NCI-H2227 treated with DMSO at 0.1 percent for 48 hours (cell line): Measurements from ENCODE around the gene CTRB2.
"Not testable (repeated sequence)": the region's sequence is repeated elsewhere in the genome, so short reads cannot be mapped to it uniquely, and the experiment has no call there.

Experiments
- DNase-seq: peaks from one replicate; lab custom pipeline; 2025; lab: John Stamatoyannopoulos, UW

The CTRB2 gene

GRCh38 chr16:75226550-75227360, 19.8 kb upstream of the CTRB2 start:
- DNase-seq, result no peak

GRCh38 chr16:75225678-75226515, 18.9 kb upstream of the CTRB2 start:
- no peak for DNase-seq

- no peak for DNase-seq
Observed at GRCh38 chr16:75225092-75225491, 18.1 kb upstream of the CTRB2 start.

- no peak for DNase-seq
Observed at GRCh38 chr16:75224306-75225082, 17.5 kb upstream of the CTRB2 start.

- not testable (repeated sequence) for DNase-seq
Observed at GRCh38 chr16:75223129-75223528, 16.2 kb upstream of the CTRB2 start.

DNA sequence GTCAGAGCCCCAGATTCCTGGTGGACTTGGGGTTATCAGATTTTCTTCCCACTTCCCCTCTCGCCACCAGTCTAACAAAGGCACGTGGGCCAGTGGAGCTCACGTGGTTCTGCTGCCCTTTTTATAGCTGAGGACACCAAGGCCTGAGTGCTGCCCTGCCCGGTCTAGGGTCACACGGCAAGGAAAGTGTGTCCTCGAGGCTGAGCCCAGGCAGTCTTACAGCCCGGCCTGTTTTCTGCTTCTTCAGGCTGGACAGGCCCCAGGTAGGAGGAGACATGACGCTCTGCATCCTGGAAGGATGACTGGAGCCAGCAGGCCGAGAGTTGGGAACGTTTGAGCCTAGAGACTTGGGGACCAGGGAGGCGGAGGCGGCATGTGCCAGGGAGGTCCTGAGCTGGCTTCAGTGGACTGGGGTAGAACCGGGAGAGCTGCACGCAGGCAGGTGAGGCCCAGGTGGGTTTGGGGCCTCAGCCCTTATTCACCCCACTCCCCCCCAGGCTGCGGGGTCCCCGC, 15.4 kb upstream of the CTRB2 start:
- no peak for DNase-seq

GRCh38 chr16:75219838-75220237, 12.9 kb upstream of the CTRB2 start:
- DNase-seq, result no peak

DNA sequence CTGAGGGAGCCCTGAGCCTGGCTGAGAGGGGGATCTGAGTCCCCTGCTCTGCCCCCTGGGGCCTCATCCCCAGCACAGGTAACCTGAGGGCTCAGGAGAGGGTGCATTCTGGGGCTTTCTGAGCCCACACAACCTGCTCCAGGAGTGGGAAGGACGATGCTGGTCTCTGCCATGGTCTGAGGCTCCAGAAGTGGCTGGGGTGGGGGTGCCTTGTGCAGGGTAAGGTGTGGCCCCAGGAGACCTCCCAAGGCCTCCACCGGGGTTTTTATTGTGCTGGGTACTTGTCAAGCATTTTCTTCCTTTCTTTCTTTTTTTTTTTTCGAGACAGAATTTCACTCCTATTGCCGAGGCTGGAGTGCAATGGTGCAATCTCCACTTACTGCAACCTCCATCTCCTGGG, 12.1 kb upstream of the CTRB2 start:
- no peak for DNase-seq

DNA sequence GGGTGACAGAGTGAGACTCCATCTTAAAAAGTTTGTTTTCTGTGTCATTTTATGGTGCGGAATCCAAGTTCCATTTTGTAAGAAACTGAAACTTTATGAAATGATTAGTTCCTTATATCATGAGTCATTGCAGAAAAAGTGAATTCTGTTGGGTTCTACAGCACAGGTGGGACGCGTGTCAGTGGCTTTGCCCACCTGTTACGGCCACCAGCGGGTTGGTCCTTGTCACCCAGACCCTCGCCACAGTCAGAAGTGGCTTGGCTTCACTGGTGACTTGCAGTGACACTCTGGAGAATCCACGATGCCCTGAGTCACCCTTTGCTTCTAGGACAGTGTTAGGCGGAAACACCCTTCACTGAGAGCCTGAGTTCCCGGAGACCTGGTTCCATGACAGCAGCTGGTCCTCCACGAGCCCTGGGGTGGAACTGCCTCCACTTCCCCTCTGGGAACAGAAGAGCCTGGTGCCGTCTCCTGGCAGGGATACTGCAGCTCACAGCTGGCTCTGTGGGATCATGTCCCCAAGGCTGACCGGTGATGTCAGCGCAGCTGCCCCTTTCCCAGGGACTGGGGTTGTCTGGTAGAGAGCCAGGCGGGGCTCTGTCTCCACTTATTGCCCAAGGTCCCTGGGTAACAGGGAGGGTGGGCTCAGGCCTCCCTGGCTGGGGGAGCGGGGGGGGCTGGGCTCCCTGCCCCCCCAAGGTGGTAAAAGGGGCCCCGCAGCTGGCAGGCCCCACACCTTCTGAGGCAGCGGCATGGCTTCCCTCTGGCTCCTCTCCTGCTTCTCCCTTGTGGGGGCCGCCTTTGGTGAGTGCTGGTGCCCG, 11.5 kb upstream of the CTRB2 start, which contains the start of gene CTRB1:
TSS of gene CTRB1 (plus strand) at position 733 of the 821 bp plus-strand sequence. CDS start at position 753, 20 bp downstream.
- no peak for DNase-seq

DNA sequence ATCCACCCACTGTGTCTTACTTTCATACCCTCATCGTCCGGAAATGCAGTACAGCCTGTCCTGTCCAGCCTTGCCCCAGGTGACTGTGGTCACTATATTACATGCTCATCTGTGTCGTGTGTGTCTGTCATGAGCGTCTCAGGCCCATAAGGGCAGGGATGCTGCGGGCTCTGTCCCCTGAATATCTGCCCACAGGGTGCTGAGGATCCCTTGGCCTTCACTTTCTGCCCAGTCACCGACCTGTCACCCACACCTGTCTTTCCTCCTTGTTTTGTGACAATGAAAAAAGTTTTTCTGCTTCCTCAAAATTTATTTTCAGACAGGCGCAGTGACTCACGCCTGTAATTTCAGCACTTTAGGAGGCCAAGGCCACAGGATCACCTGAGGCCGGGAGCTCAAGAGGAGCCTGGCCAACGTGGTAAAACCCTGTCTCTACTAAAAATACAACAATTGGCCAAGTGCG, 10.5 kb upstream of the CTRB2 start:
- no peak for DNase-seq

DNA sequence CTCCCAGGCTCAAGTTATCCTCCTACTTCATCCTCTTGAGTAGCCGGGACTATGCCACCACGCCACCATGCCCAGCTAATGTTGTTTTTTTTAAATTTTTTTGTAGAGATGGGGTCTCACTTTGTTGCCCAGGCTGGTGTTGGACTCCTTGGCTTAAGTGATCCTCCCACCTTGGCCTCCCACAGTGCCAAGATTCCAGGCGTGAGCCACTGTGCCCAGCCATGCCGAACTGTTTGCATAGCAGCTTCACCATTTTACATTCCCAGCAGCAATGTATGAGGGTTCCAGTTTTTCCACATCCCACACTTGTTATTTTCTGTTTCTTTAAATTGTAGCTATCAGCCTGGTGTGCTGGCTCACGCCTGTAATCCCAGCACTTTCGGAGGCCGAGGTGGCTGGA, 9.6 kb upstream of the CTRB2 start:
- no peak for DNase-seq

- no peak for DNase-seq
Observed at GRCh38 chr16:75216127-75216526, 9.2 kb upstream of the CTRB2 start.

- not testable (repeated sequence) for DNase-seq
Observed at GRCh38 chr16:75211286-75211685, 4.3 kb upstream of the CTRB2 start.

- DNase-seq, result no peak
Observed at GRCh38 chr16:75209944-75210343, 3.0 kb upstream of the CTRB2 start.

DNA sequence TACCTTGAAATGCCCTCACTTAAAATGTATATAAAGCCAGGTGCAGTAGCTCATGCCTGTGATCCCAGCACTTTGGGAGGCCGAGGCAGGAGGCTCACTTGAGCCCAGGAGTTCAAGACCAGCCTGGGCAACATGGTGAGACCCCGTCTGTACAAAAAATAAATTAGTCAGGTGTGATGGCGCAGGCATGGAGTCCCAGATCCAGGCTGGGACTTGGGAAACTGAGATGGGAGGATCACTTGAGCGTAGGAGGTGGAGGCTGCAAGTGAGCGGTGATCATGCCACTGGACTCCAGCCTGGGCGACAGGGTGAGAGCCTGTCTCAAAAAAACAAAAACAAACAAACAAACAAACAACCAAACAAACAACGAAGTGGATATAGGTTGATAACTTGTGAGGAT, 2.6 kb upstream of the CTRB2 start:
- DNase-seq, result not testable (repeated sequence)

GRCh38 chr16:75208861-75209505, 2.0 kb upstream of the CTRB2 start:
- DNase-seq, result no peak

DNA sequence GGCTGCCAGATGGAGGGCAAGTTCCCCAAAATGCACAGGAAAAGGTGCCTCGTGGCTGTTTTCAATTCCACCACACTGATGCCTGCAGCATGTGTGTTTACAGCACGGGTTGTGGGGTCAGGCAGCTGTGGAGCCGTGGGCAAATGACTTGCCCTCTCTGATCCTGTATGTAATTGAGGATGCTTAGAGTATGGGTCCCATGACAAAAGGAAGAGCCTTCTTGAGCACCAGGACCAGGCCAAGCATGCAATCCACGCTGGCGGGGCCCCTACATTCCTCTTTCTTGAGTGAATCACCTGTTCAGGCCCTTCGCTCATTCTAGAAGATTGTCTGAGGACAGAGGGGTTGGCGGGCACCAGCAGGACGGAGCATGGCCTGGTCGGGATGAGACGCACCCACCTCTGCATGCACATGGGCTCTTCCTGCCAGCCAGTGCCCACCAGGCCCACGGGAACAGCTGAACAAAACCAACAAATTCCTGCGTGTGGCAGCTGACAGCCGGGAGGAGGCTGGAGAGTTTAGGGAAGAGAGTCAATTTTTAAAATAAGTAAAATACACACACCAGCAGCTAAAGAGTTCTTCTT, 1.4 kb upstream of the CTRB2 start:
- no peak for DNase-seq

GRCh38 chr16:75207831-75208230, 870 bp upstream of the CTRB2 start:
- no peak for DNase-seq

GRCh38 chr16:75205961-75206748, 806 bp downstream of the CTRB2 start:
- not testable (repeated sequence) for DNase-seq
